Measurements from ENCODE around the gene ITGB5.

DNA sequence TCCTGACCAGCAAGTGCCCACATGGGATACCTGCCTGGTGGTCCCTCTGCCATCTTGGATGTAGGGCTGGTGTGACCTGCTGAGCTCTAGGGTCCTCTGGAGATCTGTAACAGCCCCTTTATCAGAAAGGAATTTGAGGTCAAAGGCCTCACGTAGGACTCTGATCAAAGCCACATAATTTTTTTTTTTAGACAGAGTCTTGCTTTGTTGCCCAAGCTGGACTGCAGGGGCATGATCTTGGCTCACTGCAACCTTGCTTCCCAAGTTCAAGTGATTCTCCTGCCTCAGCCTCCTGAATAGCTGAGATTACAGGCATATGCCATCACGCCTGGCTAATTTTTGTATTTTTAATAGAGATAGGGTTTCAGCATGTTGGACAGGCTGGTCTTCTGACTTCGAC lies 9.5 kb downstream of the ITGB5 start:
- TF ChIP-seq, protein P1, sequence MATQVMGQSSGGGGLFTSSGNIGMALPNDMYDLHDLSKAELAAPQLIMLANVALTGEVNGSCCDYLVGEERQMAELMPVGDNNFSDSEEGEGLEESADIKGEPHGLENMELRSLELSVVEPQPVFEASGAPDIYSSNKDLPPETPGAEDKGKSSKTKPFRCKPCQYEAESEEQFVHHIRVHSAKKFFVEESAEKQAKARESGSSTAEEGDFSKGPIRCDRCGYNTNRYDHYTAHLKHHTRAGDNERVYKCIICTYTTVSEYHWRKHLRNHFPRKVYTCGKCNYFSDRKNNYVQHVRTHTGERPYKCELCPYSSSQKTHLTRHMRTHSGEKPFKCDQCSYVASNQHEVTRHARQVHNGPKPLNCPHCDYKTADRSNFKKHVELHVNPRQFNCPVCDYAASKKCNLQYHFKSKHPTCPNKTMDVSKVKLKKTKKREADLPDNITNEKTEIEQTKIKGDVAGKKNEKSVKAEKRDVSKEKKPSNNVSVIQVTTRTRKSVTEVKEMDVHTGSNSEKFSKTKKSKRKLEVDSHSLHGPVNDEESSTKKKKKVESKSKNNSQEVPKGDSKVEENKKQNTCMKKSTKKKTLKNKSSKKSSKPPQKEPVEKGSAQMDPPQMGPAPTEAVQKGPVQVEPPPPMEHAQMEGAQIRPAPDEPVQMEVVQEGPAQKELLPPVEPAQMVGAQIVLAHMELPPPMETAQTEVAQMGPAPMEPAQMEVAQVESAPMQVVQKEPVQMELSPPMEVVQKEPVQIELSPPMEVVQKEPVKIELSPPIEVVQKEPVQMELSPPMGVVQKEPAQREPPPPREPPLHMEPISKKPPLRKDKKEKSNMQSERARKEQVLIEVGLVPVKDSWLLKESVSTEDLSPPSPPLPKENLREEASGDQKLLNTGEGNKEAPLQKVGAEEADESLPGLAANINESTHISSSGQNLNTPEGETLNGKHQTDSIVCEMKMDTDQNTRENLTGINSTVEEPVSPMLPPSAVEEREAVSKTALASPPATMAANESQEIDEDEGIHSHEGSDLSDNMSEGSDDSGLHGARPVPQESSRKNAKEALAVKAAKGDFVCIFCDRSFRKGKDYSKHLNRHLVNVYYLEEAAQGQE (IDR thresholded peaks at IDR 0.05; ENCODE audit: insufficient read depth in 1 of 2, low read depth in 2 of 2, low read length in 2 of 2) = no peak
- TF ChIP-seq POLR2AphosphoS5 (IDR thresholded peaks at IDR 0.05; ENCODE audit: low read depth, low read length) = no peak
- no peak for TF ChIP-seq SIN3A (IDR thresholded peaks at IDR 0.05; ENCODE audit: borderline replicate concordance, insufficient read depth, low read length)
- no peak for TF ChIP-seq TAF1 (IDR thresholded peaks at IDR 0.05; ENCODE audit: borderline replicate concordance, insufficient read depth, low read length)

Data from PFSK-1 (cell line).